Measurements from ENCODE around the gene UVRAG.

UVRAG gene

GRCh38 chr11:75778962-75779361 is 36.0 kb upstream of the UVRAG start:
- TF ChIP-seq, protein P1, sequence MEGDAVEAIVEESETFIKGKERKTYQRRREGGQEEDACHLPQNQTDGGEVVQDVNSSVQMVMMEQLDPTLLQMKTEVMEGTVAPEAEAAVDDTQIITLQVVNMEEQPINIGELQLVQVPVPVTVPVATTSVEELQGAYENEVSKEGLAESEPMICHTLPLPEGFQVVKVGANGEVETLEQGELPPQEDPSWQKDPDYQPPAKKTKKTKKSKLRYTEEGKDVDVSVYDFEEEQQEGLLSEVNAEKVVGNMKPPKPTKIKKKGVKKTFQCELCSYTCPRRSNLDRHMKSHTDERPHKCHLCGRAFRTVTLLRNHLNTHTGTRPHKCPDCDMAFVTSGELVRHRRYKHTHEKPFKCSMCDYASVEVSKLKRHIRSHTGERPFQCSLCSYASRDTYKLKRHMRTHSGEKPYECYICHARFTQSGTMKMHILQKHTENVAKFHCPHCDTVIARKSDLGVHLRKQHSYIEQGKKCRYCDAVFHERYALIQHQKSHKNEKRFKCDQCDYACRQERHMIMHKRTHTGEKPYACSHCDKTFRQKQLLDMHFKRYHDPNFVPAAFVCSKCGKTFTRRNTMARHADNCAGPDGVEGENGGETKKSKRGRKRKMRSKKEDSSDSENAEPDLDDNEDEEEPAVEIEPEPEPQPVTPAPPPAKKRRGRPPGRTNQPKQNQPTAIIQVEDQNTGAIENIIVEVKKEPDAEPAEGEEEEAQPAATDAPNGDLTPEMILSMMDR (conservative IDR thresholded peaks at IDR 0.05; ENCODE audit: low read depth, low read length): no peak
- Histone ChIP-seq H3K36me3 (ENCODE audit: insufficient read depth) (no peaks in the 10 kb centered on the region), H2AFZ (ENCODE audit: low read depth) (no peak overlapping the region), H3K27me3 (ENCODE audit: insufficient read depth, low read depth) (no peaks in the 10 kb centered on the region), H3K4me1 (ENCODE audit: low read depth, poor library complexity, severe bottlenecking) (no peaks in the 10 kb centered on the region), H3K79me2 (ENCODE audit: insufficient read depth, low read depth) (no peaks in the 10 kb centered on the region), H3K27ac (no peak overlapping the region), H3K4me3 (IDR thresholded peaks at IDR 0.05; ENCODE audit: insufficient read depth, low read depth, low read length) (no peak overlapping the region), H4K20me1 (ENCODE audit: insufficient read depth) (no peaks in the 10 kb centered on the region), H3K9ac (no peak overlapping the region), H3K4me2 (no peak overlapping the region)

GRCh38 chr11:75779960-75780359 is 35.0 kb upstream of the UVRAG start:
- Histone ChIP-seq H3K4me3 (IDR thresholded peaks at IDR 0.05; ENCODE audit: insufficient read depth, low read depth, low read length) (no peak overlapping the region), H4K20me1 (ENCODE audit: insufficient read depth) (no peaks in the 10 kb centered on the region), H3K4me2 (no peak overlapping the region), H2AFZ (ENCODE audit: low read depth) (no peak overlapping the region), H3K4me1 (ENCODE audit: low read depth, poor library complexity, severe bottlenecking) (no peaks in the 10 kb centered on the region), H3K79me2 (ENCODE audit: insufficient read depth, low read depth) (no peaks in the 10 kb centered on the region), H3K36me3 (ENCODE audit: insufficient read depth) (no peaks in the 10 kb centered on the region), H3K27me3 (ENCODE audit: insufficient read depth, low read depth) (no peaks in the 10 kb centered on the region), H3K27ac (no peak overlapping the region), H3K9ac (no peak overlapping the region)
- TF ChIP-seq, protein P1 (conservative IDR thresholded peaks at IDR 0.05; ENCODE audit: low read depth, low read length): no peak

DNA sequence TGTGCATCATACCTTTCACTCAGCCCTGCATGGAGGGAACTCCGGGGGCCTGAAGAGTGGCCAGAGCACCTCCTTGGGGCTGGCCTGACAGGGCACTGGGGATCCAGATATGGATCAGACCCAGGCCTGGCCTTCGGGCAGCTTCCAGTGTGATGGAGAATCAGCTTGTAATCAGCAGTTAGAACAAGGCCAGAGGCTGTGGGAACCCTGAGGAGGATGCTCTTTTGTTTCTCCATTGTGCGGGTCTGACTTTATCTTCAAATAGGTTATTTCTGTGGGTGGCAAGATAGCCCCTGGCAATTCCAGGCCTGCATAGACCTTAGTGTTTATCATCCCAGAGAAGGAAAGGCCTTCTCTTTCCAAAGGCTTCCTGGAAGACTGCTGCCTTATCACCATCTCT is 34.1 kb upstream of the UVRAG start:
- Histone ChIP-seq H4K20me1 (ENCODE audit: insufficient read depth) (no peaks in the 10 kb centered on the region), H3K4me1 (ENCODE audit: low read depth, poor library complexity, severe bottlenecking) (no peaks in the 10 kb centered on the region), H3K36me3 (ENCODE audit: insufficient read depth) (no peaks in the 10 kb centered on the region), H3K27me3 (ENCODE audit: insufficient read depth, low read depth) (no peaks in the 10 kb centered on the region), H3K9ac (no peak overlapping the region), H3K4me2 (no peak overlapping the region), H3K4me3 (IDR thresholded peaks at IDR 0.05; ENCODE audit: insufficient read depth, low read depth, low read length) (no peak overlapping the region), H3K79me2 (ENCODE audit: insufficient read depth, low read depth) (no peaks in the 10 kb centered on the region), H2AFZ (ENCODE audit: low read depth) (no peak overlapping the region), H3K27ac (no peak overlapping the region)
- TF ChIP-seq, protein P1 (conservative IDR thresholded peaks at IDR 0.05; ENCODE audit: low read depth, low read length): no peak

- Histone ChIP-seq H3K36me3 (ENCODE audit: insufficient read depth) (no peaks in the 10 kb centered on the region), H3K4me2 (no peak overlapping the region), H3K27ac (no peak overlapping the region), H2AFZ (ENCODE audit: low read depth) (no peak overlapping the region), H3K79me2 (ENCODE audit: insufficient read depth, low read depth) (no peaks in the 10 kb centered on the region), H4K20me1 (ENCODE audit: insufficient read depth) (no peaks in the 10 kb centered on the region), H3K4me1 (ENCODE audit: low read depth, poor library complexity, severe bottlenecking) (no peaks in the 10 kb centered on the region), H3K9ac (no peak overlapping the region), H3K4me3 (IDR thresholded peaks at IDR 0.05; ENCODE audit: insufficient read depth, low read depth, low read length) (no peak overlapping the region), H3K27me3 (ENCODE audit: insufficient read depth, low read depth) (no peaks in the 10 kb centered on the region)
- TF ChIP-seq, protein P1 (conservative IDR thresholded peaks at IDR 0.05; ENCODE audit: low read depth, low read length): no peak
Observed at GRCh38 chr11:75781296-75781695, 33.7 kb upstream of the UVRAG start.
